Suprapubic skin (tissue), 4 donors: ENCODE results near the gene CNOT4. TPM values are rescaled to one million over a fixed set of nuclear protein-coding genes. Genes with fewer than 3 reads are reported as not detected.
"Not testable (repeated sequence)": the region's sequence is repeated elsewhere in the genome, so short reads cannot be mapped to it uniquely, and the experiment has no call there.

Source experiments
- DNase-seq, 2 donors: peaks; one replicate each; pipeline ENCODE4 v3.0.0-alpha.2; 2019; ENCODE audit warnings: low spot score in 2 of 2
- H3K27ac ChIP-seq: fragments of 200-600 bp; sonication (generic); one replicate; pipeline ENCODE4 v1.5.1; 2019
- H3K27me3 ChIP-seq: fragments of 200-600 bp; sonication (generic); one replicate; pipeline ENCODE4 v1.5.1; 2019
- H3K36me3 ChIP-seq: fragments of 200-600 bp; sonication (generic); one replicate; pipeline ENCODE4 v1.5.1; 2019
- H3K4me1 ChIP-seq: fragments of 200-600 bp; sonication (generic); one replicate; pipeline ENCODE4 v1.5.1; 2019
- H3K4me3 ChIP-seq: fragments of 200-600 bp; sonication (generic); one replicate; pipeline ENCODE4 v1.5.1; 2019; ENCODE audit warnings: mild to moderate bottlenecking
- H3K9me3 ChIP-seq: fragments of 200-600 bp; sonication (generic); one replicate; pipeline ENCODE4 v1.5.1; 2019
- EP300 ChIP-seq: sonication (generic); formaldehyde crosslinking; IDR thresholded peaks from one replicate; pipeline ENCODE4 v1.6.1; 2017; ENCODE audit warnings: antibody characterized with exemption
- POLR2A ChIP-seq, 2 donors: fragments of 450-650 bp; IDR thresholded peaks; one replicate each; pipeline ENCODE4 v1.6.1; 2017; ENCODE audit warnings: antibody characterized with exemption in 2 of 2, mild to moderate bottlenecking in 2 of 2, moderate library complexity in 2 of 2
- POLR2AphosphoS5 ChIP-seq, 3 donors: sonication (generic); formaldehyde crosslinking; IDR thresholded peaks; one replicate each; pipeline ENCODE4 v1.6.1; 2017; ENCODE audit warnings: antibody characterized with exemption in 3 of 3
- WGBS: methylation state at CpG from one replicate; pipeline ENCODE4 v1.1.5; 2018; 5-methylcytosine and 5-hydroxymethylcytosine counted together
- total RNA-seq, 4 donors: library from RNA; depleted of rRNA; stranded (reverse); fragments of >200 nt; gene quantifications; one replicate each; pipeline ENCODE4 v1.1.0, GENCODE V29; 2016
- TF ChIP-seq, protein P1 (sequence below), 2 donors: fragments of 200-600 bp in 1 of 2; fragments of 450-650 bp in 1 of 2; sonication (generic) in 1 of 2; IDR thresholded peaks; one replicate each; pipeline ENCODE4 v1.5.1; 2016 to 2019; ENCODE audit warnings: antibody characterized with exemption in 2 of 2, mild to moderate bottlenecking in 1 of 2, moderate library complexity in 1 of 2

CNOT4 gene
- total RNA-seq, 4 donors from 2014 or later, result 17.2 to 32.3 (median 22.6) TPM

DNA sequence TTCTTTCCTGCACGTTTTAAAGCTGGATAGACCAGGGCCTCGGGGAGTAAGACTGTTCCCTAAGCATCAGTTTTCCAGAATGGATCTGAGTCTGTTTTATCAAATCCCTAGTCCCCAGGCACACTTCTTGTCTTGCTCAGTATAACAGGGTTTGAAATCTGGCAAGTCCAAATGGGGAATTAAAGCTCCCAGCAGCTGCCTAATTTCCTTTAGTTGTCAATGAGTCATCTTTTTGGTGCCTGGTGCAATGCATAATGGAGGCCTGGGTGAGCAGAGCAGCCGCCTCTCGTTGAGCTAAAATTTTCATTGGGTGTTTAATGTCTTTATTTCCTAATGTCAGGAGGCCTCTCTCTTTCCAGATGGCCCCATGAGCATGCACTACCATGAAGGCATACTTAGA is 188.3 kb downstream of the CNOT4 start:
- Histone ChIP-seq H3K27me3 (no peaks in the 10 kb centered on the region), H3K4me3 (no peak overlapping the region), H3K4me1 (peaks cover 20% of the 10 kb centered on the region), H3K36me3 (no peaks in the 10 kb centered on the region), H3K9me3 (no peaks in the 10 kb centered on the region), H3K27ac (no peak overlapping the region)
- WGBS, result 55% methylated on average over 4 of the region's 4 CpGs
- DNase-seq, result no peak
- no peak for TF ChIP-seq POLR2AphosphoS5 (IDR thresholded peaks at IDR 0.05)
- TF ChIP-seq, protein P1, sequence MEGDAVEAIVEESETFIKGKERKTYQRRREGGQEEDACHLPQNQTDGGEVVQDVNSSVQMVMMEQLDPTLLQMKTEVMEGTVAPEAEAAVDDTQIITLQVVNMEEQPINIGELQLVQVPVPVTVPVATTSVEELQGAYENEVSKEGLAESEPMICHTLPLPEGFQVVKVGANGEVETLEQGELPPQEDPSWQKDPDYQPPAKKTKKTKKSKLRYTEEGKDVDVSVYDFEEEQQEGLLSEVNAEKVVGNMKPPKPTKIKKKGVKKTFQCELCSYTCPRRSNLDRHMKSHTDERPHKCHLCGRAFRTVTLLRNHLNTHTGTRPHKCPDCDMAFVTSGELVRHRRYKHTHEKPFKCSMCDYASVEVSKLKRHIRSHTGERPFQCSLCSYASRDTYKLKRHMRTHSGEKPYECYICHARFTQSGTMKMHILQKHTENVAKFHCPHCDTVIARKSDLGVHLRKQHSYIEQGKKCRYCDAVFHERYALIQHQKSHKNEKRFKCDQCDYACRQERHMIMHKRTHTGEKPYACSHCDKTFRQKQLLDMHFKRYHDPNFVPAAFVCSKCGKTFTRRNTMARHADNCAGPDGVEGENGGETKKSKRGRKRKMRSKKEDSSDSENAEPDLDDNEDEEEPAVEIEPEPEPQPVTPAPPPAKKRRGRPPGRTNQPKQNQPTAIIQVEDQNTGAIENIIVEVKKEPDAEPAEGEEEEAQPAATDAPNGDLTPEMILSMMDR (IDR thresholded peaks at IDR 0.05), result no peak
- no peak for TF ChIP-seq EP300
- no peak for TF ChIP-seq POLR2A (IDR thresholded peaks at IDR 0.05)

DNA sequence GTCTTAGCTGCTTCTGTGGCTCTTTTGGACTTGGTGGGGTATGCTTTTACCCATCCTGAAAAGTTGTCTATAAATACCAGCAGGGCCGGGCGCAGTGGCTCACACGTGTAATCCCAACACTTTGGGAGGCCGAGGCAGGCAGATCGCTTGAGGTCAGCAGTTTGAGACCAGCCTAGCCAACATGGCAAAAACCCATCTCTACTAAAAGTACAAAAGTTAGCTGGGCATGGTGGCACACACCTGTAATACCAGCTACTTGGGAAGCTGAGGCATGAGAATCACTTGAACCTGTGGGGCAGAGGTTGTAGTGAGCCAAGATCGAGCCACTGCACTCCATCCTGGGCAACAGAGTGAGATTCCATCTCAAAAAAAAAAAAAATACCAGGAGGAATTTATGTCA is 188.9 kb downstream of the CNOT4 start:
- H3K27me3 ChIP-seq, H3K27ac ChIP-seq, DNase-seq, H3K9me3 ChIP-seq, H3K4me3 ChIP-seq, H3K36me3 ChIP-seq: not testable (repeated sequence)
- H3K4me1 ChIP-seq, result peaks cover 23% of the 10 kb centered on the region
- WGBS, result 89% methylated on average over 6 of the region's 6 CpGs

DNA sequence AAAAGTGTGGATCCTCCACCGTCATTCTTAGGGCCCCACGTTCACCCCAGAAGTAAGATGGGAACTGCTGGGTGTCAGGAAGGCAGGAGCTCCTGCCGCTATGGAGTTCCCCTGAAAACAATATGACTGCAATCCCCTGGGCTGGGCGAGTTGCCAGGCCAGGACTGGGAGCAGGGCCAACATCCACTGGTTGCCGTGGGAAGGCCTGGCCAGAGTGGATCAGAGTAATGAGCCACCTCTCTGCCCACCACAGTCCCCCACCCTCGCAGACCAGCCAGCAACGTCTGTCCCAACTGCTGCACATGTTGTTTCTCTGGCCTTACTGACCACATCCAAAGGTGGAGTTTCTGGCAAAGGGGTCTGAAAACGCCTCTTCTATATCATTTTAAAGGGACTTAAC is 189.6 kb downstream of the CNOT4 start:
- TF ChIP-seq EP300 (no peak), POLR2A (IDR thresholded peaks at IDR 0.05) (no peak), POLR2AphosphoS5 (IDR thresholded peaks at IDR 0.05) (no peak)
- TF ChIP-seq, protein P1 (IDR thresholded peaks at IDR 0.05), result no peak
- no peak for DNase-seq
- H3K27me3 ChIP-seq, result no peaks in the 10 kb centered on the region

DNA sequence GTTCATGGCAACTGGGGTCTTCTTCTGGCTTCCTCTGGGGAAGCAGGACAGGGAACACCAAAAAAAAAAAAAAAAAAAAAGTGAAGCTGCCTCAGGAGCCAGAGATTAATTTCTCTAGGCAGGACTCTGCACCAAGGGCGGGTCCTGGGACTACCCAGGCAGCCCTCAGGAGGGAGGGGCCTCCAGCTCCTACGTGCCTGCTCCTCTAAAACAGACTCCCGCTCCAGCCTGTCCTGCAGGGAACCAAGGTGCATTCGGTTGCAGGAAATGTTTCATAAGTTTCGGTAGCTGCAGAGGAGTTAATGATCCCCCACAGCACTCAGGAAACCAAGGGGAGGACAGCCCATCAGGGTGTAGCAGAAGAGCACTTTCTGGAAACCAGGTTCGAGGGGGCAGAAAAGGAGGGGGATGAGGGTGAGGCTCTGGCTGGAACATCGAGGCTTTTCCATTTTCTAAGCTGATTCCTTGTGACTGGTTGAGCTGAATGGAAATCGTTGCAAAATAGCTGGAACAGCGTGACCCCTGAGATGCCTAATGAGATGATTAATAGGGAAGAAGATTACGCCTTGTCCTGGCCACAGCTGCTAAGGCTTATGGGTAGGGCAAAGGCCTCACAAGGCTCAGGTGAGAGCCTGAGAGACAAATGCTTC is 192.1 kb downstream of the CNOT4 start:
- Histone ChIP-seq H3K36me3 (no peaks in the 10 kb centered on the region), H3K27ac (no peak overlapping the region), H3K4me1 (peaks cover 23% of the 10 kb centered on the region), H3K4me3 (no peak overlapping the region), H3K27me3 (no peaks in the 10 kb centered on the region), H3K9me3 (no peaks in the 10 kb centered on the region)
- 29% methylated on average over 10 of the region's 10 CpGs for WGBS
- DNase-seq, result no peak
- TF ChIP-seq, protein P1 (IDR thresholded peaks at IDR 0.05), result no peak
- TF ChIP-seq POLR2AphosphoS5 (IDR thresholded peaks at IDR 0.05), result peak in 1 of 3 donors; percentile 13

More for the DNA sequence above, 189.6 kb downstream of the CNOT4 start:
- peaks cover 23% of the 10 kb centered on the region for H3K4me1 ChIP-seq
- no peaks in the 10 kb centered on the region for H3K9me3 ChIP-seq
- no peak overlapping the region for H3K4me3 ChIP-seq
- no peak overlapping the region for H3K27ac ChIP-seq
- no peaks in the 10 kb centered on the region for H3K36me3 ChIP-seq
- 38% methylated on average over 2 of the region's 8 CpGs for WGBS

DNA sequence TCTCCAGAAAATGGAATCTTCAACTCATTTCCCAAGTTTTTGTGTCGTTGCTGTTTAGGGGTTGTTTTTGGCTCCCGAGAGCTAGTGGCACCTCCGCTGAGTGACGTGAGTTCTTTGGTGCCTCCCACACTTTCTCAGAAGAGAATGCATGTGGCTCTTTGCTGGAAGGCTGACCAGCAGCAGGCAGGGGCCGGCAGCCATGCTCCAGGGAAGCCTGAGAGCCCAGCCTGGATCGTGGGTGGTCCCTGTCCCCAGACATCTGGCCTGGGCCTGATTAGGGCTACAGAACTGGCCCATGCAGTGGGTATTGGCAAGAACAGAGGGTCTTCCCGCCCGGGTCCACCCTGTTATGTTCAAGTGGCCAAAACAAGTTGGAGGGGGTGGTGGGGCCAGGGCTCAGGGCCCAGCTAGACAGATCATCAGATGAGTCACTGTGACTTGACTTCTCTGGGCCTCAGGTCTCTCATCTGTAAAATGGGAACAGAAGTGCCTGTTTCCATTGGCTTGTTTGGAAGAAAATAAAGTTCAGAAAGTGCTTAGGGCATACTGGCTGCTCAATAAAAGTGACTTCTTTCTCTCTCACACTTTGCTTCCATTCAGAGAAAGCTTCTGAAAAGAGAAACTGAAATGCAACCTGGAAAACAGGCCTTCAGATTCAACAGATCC is 193.1 kb downstream of the CNOT4 start:
- no peak for DNase-seq

More for the DNA sequence above, 193.1 kb downstream of the CNOT4 start:
- H3K9me3 ChIP-seq, result no peaks in the 10 kb centered on the region
- TF ChIP-seq EP300 (no peak), POLR2A (IDR thresholded peaks at IDR 0.05) (no peak), POLR2AphosphoS5 (IDR thresholded peaks at IDR 0.05) (no peak)
- TF ChIP-seq, protein P1 (IDR thresholded peaks at IDR 0.05), result no peak
- WGBS, result 82% methylated on average over 8 of the region's 8 CpGs
- peaks cover 23% of the 10 kb centered on the region for H3K4me1 ChIP-seq
- no peaks in the 10 kb centered on the region for H3K27me3 ChIP-seq
- H3K4me3 ChIP-seq, result no peak overlapping the region
- peak overlapping the region; percentile 69 for H3K27ac ChIP-seq
- H3K36me3 ChIP-seq, result no peaks in the 10 kb centered on the region
